Cardiac atrium fibroblast (primary cell): Measurements from ENCODE around the gene SLC25A33. TPM values are rescaled to one million over a fixed set of nuclear protein-coding genes. Genes with fewer than 3 reads are reported as not detected.

Experiments
- total RNA-seq: library from RNA; depleted of rRNA; stranded (reverse); fragments of >200 nt; gene quantifications from 2 replicates; pipeline ENCODE4 v1.2.3, GENCODE V29; 2015

The SLC25A33 gene, protein sequence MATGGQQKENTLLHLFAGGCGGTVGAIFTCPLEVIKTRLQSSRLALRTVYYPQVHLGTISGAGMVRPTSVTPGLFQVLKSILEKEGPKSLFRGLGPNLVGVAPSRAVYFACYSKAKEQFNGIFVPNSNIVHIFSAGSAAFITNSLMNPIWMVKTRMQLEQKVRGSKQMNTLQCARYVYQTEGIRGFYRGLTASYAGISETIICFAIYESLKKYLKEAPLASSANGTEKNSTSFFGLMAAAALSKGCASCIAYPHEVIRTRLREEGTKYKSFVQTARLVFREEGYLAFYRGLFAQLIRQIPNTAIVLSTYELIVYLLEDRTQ
- 3.6 and 9.4 TPM in 2 replicates for total RNA-seq

DNA sequence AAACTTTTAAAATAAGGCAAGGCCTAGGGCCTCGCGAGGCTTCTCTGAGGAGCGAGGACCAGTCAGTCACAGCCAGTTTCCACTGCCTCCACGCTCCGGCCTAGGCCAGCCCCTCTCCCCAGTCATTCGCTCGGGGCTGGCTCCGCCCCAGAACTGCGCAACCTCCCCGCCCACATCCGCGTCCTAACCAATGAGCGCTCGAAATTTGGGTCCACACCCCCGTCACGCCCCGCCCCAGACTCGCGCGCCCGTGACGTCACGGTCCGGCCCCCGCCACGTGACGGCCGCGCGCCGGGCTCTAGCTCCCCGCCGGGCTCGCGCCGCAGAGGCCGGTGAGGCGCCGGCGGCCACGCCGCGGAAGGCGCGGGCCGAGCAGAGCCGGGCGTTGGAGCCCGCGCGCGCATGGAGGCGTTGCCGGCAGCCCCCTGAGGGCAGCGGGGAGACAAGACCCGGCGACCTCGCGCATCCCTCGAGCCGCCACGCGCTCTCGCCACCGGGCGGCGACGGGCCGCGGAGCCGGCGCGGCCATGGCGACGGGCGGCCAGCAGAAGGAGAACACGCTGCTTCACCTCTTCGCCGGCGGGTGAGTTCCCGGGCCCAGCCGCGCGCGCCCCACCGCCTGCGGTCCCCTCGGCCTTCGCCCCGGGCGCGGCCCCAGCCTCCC is at the start of gene SLC25A33:
Gene SLC25A33 (plus strand): TSS at position 301 of the 664 bp plus-strand sequence. CDS start 227 bp downstream, at position 528.

DNA sequence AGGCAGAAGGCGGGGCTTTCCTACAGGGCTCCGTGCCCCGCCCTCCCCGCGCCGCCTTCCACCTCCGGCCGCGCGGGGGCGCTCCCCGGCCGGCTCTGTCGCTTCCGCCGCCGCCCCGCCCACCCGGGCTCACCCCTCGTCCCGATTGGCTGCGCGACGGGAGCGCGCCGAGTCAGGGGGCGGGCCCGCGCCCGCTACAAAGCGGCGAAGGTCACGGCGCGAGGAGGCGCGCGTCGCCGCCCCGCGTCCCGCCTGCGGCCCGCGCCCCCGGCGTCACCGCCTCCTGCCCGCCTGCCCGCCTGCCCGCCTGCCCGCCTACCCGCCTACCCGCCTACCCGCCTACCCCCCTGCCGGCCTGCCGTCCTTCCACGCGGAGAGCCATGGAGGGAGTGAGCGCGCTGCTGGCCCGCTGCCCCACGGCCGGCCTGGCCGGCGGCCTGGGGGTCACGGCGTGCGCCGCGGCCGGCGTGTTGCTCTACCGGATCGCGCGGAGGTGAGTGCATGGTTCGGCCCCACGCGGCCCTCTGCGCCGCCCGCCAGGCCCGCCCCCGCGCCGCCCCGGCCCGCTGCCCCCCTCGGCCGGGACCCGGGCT is 49.4 kb downstream of the SLC25A33 start, which contains the start of gene TMEM201:
Gene TMEM201 (plus strand): TSS at position 361 of the 593 bp plus-strand sequence. CDS start 20 bp downstream, at position 381.

Other genes with a start within 250 kb of the SLC25A33 start
- gene SPSB1, start 246.6 kb upstream of the SLC25A33 start, total RNA-seq: 16.1 and 25.4 TPM in 2 replicates
- 5.7 and 6.7 TPM in 2 replicates for gene TMEM201, start 49.4 kb downstream of the SLC25A33 start, total RNA-seq
- 3.8 and 6.2 TPM in 2 replicates for gene PIK3CD, start 112.3 kb downstream of the SLC25A33 start, total RNA-seq